ENCODE measurements around the gene TP53. TPM values are rescaled to one million over a fixed set of nuclear protein-coding genes. Genes with fewer than 3 reads are reported as not detected.

Gene TP53
- total and polyA plus RNA-seq, 2 of the 4 experiments (the other 2 are of a cell fraction), result 31.2 to 48.5 TPM

DNA sequence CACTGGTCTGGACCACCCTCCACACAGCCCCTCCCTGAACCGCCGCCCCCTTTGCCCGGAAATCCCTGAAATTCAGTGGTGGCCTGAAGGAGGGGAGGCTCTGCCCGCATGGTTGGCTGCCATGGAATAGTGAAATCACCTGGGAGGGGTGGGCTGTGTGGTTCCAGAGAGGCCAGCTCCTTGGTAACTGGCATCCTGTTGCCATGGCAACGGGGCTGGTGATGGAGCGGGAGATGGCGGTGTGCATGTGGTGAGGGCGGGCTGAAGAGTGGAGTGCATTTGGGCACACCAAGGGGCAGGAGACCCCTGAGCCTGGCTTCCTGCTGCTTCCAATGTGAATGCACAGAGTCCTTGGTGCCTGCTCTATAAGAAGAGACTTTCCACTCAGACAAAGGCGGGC, 20.2 kb upstream of the TP53 start:
- CTCF ChIA-PET, result interaction anchor here (1.0 kb wide), 1 partner anchor 75 kb away, joined by 3 read pairs; no protein-coding TSS in a partner anchor
- Histone ChIP-seq H3K27ac (ENCODE audit: insufficient read depth, low read length) (no peak overlapping the region), H4K20me1 (ENCODE audit: insufficient read depth, low read length) (no peaks in the 10 kb centered on the region), H3K4ac (ENCODE audit: low read depth, low read length) (no peak overlapping the region), H2BK15ac (ENCODE audit: low read depth, low read length) (no peak overlapping the region), H2AK9ac (replicated peaks; ENCODE audit: low read depth, low read length, poor library complexity) (no peak overlapping the region), H3K79me1 (ENCODE audit: low read depth in 1 of 2, low read length in 2 of 2) (no peaks in the 10 kb centered on the region), H3K23ac (ENCODE audit: low read depth, low read length) (no peak overlapping the region), H3K56ac (ENCODE audit: extremely low read depth, insufficient read depth, low read length) (no peak overlapping the region), H3K36me3 (ENCODE audit: control insufficient read depth, insufficient read depth, low read length) (no peaks in the 10 kb centered on the region), H3K27me3 (ENCODE audit: control insufficient read depth, insufficient read depth, low read length) (peaks cover 58% of the 10 kb centered on the region), H2BK5ac (ENCODE audit: low read depth, low read length, poor library complexity, severe bottlenecking) (no peak overlapping the region), H2AFZ (replicated peaks; ENCODE audit: low read length, poor library complexity) (no peak overlapping the region), H4K5ac (ENCODE audit: low read depth, low read length) (no peak overlapping the region), H3K4me1 (ENCODE audit: control insufficient read depth, insufficient read depth, low read length) (peaks cover 3% of the 10 kb centered on the region; the same call in 1 of the 2 replicates), H2AK5ac (ENCODE audit: low read depth, low read length) (no peak overlapping the region), H2BK20ac (ENCODE audit: low read depth, low read length) (no peak overlapping the region), H2BK120ac (ENCODE audit: low read depth, low read length) (no peak overlapping the region), H4K91ac (ENCODE audit: insufficient read depth, low read depth, low read length) (no peak overlapping the region), H3K9me3 (ENCODE audit: control insufficient read depth, insufficient read depth, low read length) (no peaks in the 10 kb centered on the region), H3K4me3 (ENCODE audit: insufficient read depth, low read depth, low read length) (no peak overlapping the region), H3K4me2 (ENCODE audit: low read depth, low read length) (no peak overlapping the region), H3K14ac (replicated peaks; ENCODE audit: low read depth, low read length) (no peak overlapping the region), H3K9ac (ENCODE audit: low read depth, low read length) (no peak overlapping the region), H3K18ac (ENCODE audit: low read depth, low read length) (no peak overlapping the region), H3K9me1 (ENCODE audit: insufficient read depth, low read length) (no peaks in the 10 kb centered on the region), H4K8ac (ENCODE audit: low read depth in 2 of 2, low read length in 2 of 2) (no peak overlapping the region)
- POLR2A ChIA-PET (ENCODE audit: unreplicated experiment), result no interaction called here
- ATAC-seq (ENCODE audit: low read depth), result no peak
- TF ChIP-seq RAD21 (IDR thresholded peaks at IDR 0.05; ENCODE audit: low read length) (no peak), RFX5 (IDR thresholded peaks at IDR 0.05; ENCODE audit: low read depth, low read length) (no peak), FOS (IDR thresholded peaks at IDR 0.05; ENCODE audit: low read depth, low read length) (no peak), MXI1 (IDR thresholded peaks at IDR 0.05; ENCODE audit: borderline replicate concordance, low read depth, low read length) (no peak), CEBPB (IDR thresholded peaks at IDR 0.05; ENCODE audit: low read depth, low read length) (no peak), USF2 (IDR thresholded peaks at IDR 0.05; ENCODE audit: low read depth, low read length) (no peak), RCOR1 (IDR thresholded peaks at IDR 0.05; ENCODE audit: insufficient replicate concordance, low read length) (no peak), MAFK (IDR thresholded peaks at IDR 0.05; ENCODE audit: low read depth, low read length) (no peak), MAZ (IDR thresholded peaks at IDR 0.05; ENCODE audit: borderline replicate concordance, low read depth, low read length) (no peak), NFE2L2 (IDR thresholded peaks at IDR 0.05; ENCODE audit: low read depth, low read length) (no peak), POLR2A (IDR thresholded peaks at IDR 0.05; ENCODE audit: low read depth, low read length) (no peak)
- DNase-seq, result no peak
- intact Hi-C loops (cut with micrococcal nuclease) (no loop called here), in situ Hi-C loops (cut with MboI; ENCODE audit: low sequenced_read_pairs) (no loop called here), dilution Hi-C loops (cut with HindIII; ENCODE audit: low sequenced_read_pairs, unreplicated experiment) (no loop called here)
- 87% methylated on average over 3 of the region's 9 CpGs; no CpG with 5 or more reads in 1 of the 2 experiments for WGBS, 2 experiments (ENCODE audit: extremely low coverage in 2 of 2, insufficient read length in 1 of 2)
- no TSS peak for BruUV-seq (replicated peaks)
